ENCODE results near the gene MAP4K1.

- TF ChIP-seq REST (IDR thresholded peaks at IDR 0.05; ENCODE audit: low read depth) (no peak), FOXM1 (IDR thresholded peaks at IDR 0.05; ENCODE audit: borderline replicate concordance, low read depth) (peak; percentile 96), NFIC (IDR thresholded peaks at IDR 0.05) (peak; percentile 74), MAX (IDR thresholded peaks at IDR 0.05) (peak; percentile 81)
These were observed 48.4 kb upstream of the MAP4K1 start for GRCh38 chr19:38665950-38666662.
